ENCODE results near the gene MAPK11.
A peak's percentile ranks its signal among the peaks of the same experiment; 100 is the strongest.

The MAPK11 gene

DNA sequence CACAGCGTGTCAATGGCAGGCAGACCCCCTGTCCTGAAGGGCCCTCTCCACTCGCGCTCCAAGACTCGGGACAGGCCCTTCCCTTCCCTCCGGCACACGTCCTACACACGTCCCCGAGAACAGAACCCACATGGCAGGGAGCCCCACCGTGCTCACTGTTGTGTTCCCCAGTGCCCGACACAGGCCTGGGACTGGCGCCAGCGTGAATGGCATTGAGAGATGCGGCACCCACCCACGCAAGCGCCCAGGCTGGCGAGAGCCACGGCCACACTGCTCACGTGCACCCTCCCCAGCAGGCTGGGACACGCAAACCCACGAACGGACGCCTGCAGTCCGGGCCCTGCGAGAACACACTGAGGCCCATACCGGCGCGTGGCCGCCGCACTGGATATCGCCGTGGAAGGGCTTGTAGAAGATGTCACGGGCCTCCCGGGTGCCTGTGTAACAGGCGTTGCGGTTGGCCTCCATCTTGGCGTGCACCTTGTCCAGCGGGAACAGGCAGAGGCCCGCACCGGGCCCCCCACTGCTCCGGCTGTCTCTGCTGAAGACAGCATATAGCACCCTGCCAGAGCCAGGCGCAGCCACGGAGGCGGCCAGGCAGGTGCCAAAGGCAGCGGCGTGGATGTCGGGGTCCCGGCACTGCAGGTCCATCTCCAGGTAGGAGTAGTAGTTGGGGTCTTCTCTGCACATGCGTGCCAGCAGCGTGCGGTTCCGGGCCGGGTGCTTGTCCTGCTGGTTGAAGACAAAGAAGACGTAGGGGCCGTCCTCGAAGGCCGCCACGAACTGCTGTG, 19.2 kb upstream of the MAPK11 start:
- no peak overlapping the region for H3K27ac ChIP-seq (ENCODE audit: low read depth, low read length)
- peaks cover 19% of the 10 kb centered on the region for H3K4me1 ChIP-seq (ENCODE audit: insufficient read depth, low read length)

DNA sequence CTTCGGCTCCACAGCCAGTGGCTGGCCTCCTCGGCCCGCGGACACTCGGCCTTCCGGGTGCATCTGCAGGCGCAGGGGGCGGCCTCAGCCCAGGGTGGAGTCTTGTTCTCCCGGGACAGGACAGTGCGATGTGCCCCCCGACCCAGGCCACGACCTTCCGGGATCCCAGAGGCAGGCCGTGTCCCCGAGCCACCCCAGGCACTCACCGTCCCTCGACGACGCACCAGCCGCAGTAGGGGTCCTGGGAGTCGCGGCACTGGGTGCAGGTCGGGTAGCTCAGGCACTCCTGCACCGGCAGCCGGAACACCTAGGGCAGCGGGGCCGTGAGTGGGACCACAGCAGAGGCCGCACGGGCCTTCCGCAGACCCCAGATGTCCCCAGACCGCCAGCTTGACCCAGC, 17.6 kb upstream of the MAPK11 start:
- Histone ChIP-seq H3K36me3 (ENCODE audit: insufficient read depth, low read length) (peaks cover 54% of the 10 kb centered on the region), H3K4me3 (ENCODE audit: low read depth in 1 of 2, low read length in 2 of 2) (no peak overlapping the region), H3K27me3 (ENCODE audit: control insufficient read depth in 1 of 2, insufficient read depth in 2 of 2, low read length in 2 of 2) (no peaks in the 10 kb centered on the region), H3K4me1 (ENCODE audit: insufficient read depth, low read length) (peaks cover 6% of the 10 kb centered on the region), H3K9ac (ENCODE audit: low read length) (no peak overlapping the region), H3K27ac (ENCODE audit: low read depth, low read length) (no peak overlapping the region), H3K9me3 (ENCODE audit: low read length) (no peaks in the 10 kb centered on the region)

More for the DNA sequence above, 19.2 kb upstream of the MAPK11 start:
- Histone ChIP-seq H3K4me3 (ENCODE audit: low read depth in 1 of 2, low read length in 2 of 2) (no peak overlapping the region), H3K27me3 (ENCODE audit: control insufficient read depth in 1 of 2, insufficient read depth in 2 of 2, low read length in 2 of 2) (no peaks in the 10 kb centered on the region), H3K36me3 (ENCODE audit: insufficient read depth, low read length) (peaks cover 51% of the 10 kb centered on the region), H3K9me3 (ENCODE audit: low read length) (no peaks in the 10 kb centered on the region), H3K9ac (ENCODE audit: low read length) (no peak overlapping the region)

DNA sequence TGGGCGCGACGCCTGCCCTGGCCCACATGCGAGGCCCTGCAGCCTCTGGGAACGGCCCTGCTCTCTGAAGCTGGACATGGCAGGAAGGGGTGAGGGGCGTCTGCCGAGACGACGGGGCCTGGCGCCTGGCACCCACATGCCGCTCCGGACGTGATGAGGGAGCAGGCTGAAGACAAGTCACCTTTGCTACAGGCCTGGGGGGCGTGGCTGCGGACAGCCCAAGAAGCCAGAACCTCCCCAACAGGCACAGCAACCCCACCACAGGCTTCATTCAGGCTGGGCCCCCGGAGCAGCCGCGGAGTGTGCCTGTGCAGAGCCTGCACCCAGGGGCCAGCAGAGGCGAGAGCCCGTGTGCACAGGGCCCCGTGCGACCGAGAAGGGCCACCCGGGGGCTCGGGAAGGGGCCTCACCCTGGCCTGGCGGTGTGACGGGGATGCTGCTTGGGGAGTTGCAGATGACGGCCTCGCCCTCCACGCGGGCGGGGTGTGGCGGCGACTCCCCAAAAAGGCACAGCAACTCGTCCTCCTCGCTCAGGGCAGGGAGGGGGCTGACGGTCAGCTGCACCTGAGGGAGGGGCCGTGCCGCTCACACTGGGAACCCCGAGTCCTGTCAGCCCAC, 16.6 kb upstream of the MAPK11 start:
- Histone ChIP-seq H3K36me3 (ENCODE audit: insufficient read depth, low read length) (peaks cover 56% of the 10 kb centered on the region), H3K4me3 (ENCODE audit: low read depth in 1 of 2, low read length in 2 of 2) (no peak overlapping the region), H3K9ac (ENCODE audit: low read length) (no peak overlapping the region), H3K27ac (ENCODE audit: low read depth, low read length) (no peak overlapping the region), H3K27me3 (ENCODE audit: control insufficient read depth in 1 of 2, insufficient read depth in 2 of 2, low read length in 2 of 2) (no peaks in the 10 kb centered on the region), H3K4me1 (ENCODE audit: insufficient read depth, low read length) (no peaks in the 10 kb centered on the region), H3K9me3 (ENCODE audit: low read length) (no peaks in the 10 kb centered on the region)

DNA sequence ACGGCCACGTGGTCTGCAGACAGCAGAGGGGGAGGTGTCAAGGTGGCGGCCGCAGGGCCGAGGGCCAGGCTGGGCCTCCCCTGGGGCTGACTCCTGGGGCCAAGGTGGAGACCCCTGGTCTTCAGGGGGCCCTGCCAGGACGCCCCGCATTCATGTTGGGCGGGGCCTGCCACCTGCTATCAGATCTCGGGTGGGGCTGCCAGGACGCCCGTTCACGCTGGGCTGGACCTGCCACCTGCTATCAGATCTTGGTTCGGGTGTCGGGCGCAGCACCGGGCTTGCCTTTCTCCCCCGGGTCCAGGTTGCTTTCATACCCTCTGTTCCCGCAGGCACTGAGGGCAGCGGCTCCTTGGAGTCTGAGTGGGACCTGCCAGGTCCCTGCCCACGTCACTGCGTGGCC, 16.1 kb upstream of the MAPK11 start:
- no peaks in the 10 kb centered on the region for H3K9me3 ChIP-seq (ENCODE audit: low read length)
- H3K4me1 ChIP-seq (ENCODE audit: insufficient read depth, low read length), result no peaks in the 10 kb centered on the region
- H3K4me3 ChIP-seq (ENCODE audit: low read depth in 1 of 2, low read length in 2 of 2), result no peak overlapping the region
- H3K27ac ChIP-seq (ENCODE audit: low read depth, low read length), result no peak overlapping the region
- no peak overlapping the region for H3K9ac ChIP-seq (ENCODE audit: low read length)
- H3K36me3 ChIP-seq (ENCODE audit: insufficient read depth, low read length), result peaks cover 56% of the 10 kb centered on the region
- no peaks in the 10 kb centered on the region for H3K27me3 ChIP-seq (ENCODE audit: control insufficient read depth in 1 of 2, insufficient read depth in 2 of 2, low read length in 2 of 2)

DNA sequence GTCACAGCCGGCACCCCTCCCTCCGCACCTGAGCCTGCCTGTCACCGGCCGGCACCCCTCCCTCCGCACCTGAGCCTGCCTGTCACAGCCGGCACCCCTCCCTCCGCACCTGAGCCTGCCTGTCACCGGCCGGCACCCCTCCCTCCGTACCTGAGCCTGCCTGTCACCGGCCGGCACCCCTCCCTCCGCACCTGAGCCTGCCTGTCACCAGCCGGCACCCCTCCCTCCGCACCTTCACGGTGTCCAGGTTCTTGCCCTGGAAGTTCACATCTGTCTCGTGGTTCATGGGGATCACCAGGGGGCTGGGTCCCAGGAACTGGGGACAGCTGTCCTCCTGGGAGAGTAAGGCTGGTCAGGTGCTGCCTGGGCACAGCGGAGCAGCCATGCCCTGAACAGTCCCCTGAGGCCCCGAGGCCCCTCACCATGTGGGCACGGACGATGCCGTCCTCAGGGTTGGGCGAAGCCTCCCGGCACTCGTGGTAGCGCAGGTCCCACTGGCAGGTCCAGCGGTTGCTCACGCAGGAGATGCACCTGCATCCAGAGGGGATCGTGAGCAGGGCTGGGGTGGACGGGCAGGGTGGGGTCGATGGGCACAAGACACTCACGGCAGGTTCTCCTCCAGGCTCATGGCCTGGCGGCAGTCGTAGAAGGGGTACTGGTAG, 15.5 kb upstream of the MAPK11 start:
- peaks cover 60% of the 10 kb centered on the region for H3K36me3 ChIP-seq (ENCODE audit: insufficient read depth, low read length)
- no peaks in the 10 kb centered on the region for H3K9me3 ChIP-seq (ENCODE audit: low read length)
- no peak overlapping the region for H3K9ac ChIP-seq (ENCODE audit: low read length)
- no peaks in the 10 kb centered on the region for H3K4me1 ChIP-seq (ENCODE audit: insufficient read depth, low read length)
- no peaks in the 10 kb centered on the region for H3K27me3 ChIP-seq (ENCODE audit: control insufficient read depth in 1 of 2, insufficient read depth in 2 of 2, low read length in 2 of 2)
- no peak overlapping the region for H3K4me3 ChIP-seq (ENCODE audit: low read depth in 1 of 2, low read length in 2 of 2)
- no peak overlapping the region for H3K27ac ChIP-seq (ENCODE audit: low read depth, low read length)

DNA sequence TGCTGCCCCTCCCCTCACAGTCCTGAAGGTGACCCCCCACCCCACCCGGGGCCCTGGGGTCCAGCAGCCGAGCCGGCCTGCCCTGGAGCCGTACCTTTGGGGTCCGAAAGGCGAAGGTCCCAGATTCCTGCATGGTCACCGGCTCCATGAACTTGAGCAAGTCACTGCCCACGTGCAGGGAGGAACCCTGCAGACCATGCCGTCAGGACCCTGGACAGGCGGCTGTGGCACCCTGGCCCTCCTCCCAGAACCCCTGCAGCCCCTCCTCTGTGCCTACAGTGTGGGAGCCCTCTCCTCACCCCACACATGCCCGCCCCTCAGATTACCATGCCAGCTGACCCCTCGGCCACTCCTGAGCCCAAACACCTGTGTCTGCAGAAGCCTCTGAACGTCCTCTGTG, 14.3 kb upstream of the MAPK11 start:
- Histone ChIP-seq H3K4me3 (ENCODE audit: low read depth in 1 of 2, low read length in 2 of 2) (no peak overlapping the region), H3K9ac (ENCODE audit: low read length) (no peak overlapping the region), H3K9me3 (ENCODE audit: low read length) (no peaks in the 10 kb centered on the region), H3K36me3 (ENCODE audit: insufficient read depth, low read length) (peaks cover 61% of the 10 kb centered on the region), H3K27ac (ENCODE audit: low read depth, low read length) (no peak overlapping the region), H3K4me1 (ENCODE audit: insufficient read depth, low read length) (no peaks in the 10 kb centered on the region), H3K27me3 (ENCODE audit: control insufficient read depth in 1 of 2, insufficient read depth in 2 of 2, low read length in 2 of 2) (no peaks in the 10 kb centered on the region)

DNA sequence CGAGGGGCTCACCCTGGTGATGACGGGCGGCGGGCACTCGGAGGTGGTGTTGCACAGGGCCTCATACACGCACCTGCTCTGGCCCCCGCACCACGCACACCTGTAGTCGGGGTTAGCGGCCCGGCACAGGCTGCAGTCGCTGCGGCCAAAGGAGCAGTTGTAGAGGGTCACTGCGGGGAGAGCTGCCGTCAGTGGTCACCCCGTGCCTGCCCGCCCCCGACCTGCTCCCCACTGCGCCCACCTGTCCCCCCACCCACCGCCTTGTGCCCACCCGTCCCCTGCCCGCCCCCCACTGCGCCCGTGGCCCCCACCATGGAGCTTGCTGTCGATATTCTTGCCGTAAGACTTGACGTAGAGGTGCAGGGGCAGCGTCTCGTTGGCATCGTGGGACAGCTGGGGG, 13.6 kb upstream of the MAPK11 start:
- Histone ChIP-seq H3K4me3 (ENCODE audit: low read depth in 1 of 2, low read length in 2 of 2) (no peak overlapping the region), H3K27me3 (ENCODE audit: control insufficient read depth in 1 of 2, insufficient read depth in 2 of 2, low read length in 2 of 2) (no peaks in the 10 kb centered on the region), H3K4me1 (ENCODE audit: insufficient read depth, low read length) (no peaks in the 10 kb centered on the region), H3K9ac (ENCODE audit: low read length) (no peak overlapping the region), H3K27ac (ENCODE audit: low read depth, low read length) (no peak overlapping the region), H3K9me3 (ENCODE audit: low read length) (no peaks in the 10 kb centered on the region), H3K36me3 (ENCODE audit: insufficient read depth, low read length) (peaks cover 61% of the 10 kb centered on the region)

DNA sequence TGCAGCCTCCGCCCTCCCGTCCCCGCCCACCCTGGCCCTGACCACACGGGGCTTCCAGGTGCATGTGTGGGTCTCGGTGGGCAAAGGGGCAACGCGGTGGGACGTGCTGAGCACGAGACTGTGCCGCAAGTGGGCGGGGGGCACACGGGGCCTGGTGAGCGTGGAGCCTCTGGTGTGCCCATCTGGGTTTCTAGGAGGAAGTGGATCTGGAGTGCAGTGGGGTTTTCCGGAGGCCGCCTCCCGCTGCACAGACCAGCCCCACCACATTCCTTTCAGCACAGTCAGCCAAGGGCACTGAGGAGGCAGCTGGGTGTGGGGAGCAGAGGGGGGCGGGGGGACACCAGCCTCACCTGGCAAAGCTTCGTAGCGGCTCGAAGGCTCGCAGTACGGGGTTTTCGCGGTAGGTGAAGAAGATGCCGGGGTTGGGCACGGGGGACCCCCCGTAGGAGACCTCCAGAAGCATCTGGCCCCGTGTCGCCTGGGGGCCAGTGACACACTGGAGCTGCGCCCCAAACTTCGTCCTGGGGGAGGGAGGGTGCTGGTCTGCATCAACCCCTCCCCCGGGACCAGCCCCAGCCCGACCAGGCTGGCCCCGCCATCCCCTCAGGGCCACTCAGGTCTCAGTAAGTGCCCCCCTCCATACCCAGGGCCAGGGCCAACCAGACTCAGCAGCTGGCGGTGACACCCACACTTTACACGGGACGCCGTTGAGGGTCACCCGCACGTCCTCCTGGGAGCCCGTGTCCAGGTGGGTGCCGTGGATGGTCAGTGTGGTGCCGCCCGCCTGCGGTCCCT, 12.4 kb upstream of the MAPK11 start:
- no peaks in the 10 kb centered on the region for H3K9me3 ChIP-seq (ENCODE audit: low read length)
- H3K36me3 ChIP-seq (ENCODE audit: insufficient read depth, low read length), result peaks cover 64% of the 10 kb centered on the region
- peak overlapping the region; percentile 49 for H3K27ac ChIP-seq (ENCODE audit: low read depth, low read length)
- H3K27me3 ChIP-seq (ENCODE audit: control insufficient read depth in 1 of 2, insufficient read depth in 2 of 2, low read length in 2 of 2), result no peaks in the 10 kb centered on the region
- H3K9ac ChIP-seq (ENCODE audit: low read length), result no peak overlapping the region
- no peaks in the 10 kb centered on the region for H3K4me1 ChIP-seq (ENCODE audit: insufficient read depth, low read length)
- H3K4me3 ChIP-seq (ENCODE audit: low read depth in 1 of 2, low read length in 2 of 2), result no peak overlapping the region

DNA sequence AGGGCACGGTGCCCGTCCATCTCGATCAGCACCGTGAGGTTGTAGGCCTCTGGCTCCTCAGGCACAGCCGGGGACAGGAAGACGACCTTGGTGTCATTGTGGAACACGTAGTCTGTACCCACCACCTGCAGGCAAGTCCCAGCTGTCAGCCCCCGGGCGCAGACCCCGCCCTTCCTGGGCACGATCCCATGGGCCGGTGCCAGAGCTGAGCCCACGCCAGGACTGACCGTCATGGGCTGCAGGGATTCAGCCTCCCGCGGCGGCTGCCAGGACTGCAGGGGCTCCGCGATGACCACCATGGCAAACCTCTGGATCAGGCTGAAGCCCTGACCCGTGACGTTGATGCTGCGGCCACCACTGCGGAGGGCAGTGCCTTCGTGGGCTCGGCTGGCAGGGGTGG, 11.8 kb upstream of the MAPK11 start:
- Histone ChIP-seq H3K27ac (ENCODE audit: low read depth, low read length) (no peak overlapping the region), H3K9ac (ENCODE audit: low read length) (no peak overlapping the region), H3K4me1 (ENCODE audit: insufficient read depth, low read length) (no peaks in the 10 kb centered on the region), H3K27me3 (ENCODE audit: control insufficient read depth in 1 of 2, insufficient read depth in 2 of 2, low read length in 2 of 2) (no peaks in the 10 kb centered on the region), H3K9me3 (ENCODE audit: low read length) (no peaks in the 10 kb centered on the region), H3K4me3 (ENCODE audit: low read depth in 1 of 2, low read length in 2 of 2) (no peak overlapping the region), H3K36me3 (ENCODE audit: insufficient read depth, low read length) (peaks cover 61% of the 10 kb centered on the region)

DNA sequence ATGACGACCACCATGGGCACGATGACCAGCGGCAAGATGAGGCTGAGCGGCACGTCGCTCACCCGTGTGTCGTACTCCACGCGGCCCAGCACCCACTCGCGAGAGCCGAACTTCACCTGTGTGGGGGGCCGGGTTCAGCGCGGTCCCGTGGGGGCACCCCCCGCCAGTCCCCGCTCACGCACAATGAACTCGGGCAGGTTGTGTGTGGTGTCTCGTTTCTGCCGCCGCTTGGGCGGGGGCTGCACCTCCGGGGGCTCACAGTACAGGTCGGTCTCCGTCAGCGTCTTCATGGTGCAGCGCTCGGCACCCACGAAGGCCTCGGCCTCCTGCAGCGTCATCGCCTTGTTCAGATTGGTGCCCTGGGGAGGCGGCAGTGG, 11.2 kb upstream of the MAPK11 start:
- H3K4me1 ChIP-seq (ENCODE audit: insufficient read depth, low read length), result no peaks in the 10 kb centered on the region
- H3K27ac ChIP-seq (ENCODE audit: low read depth, low read length), result no peak overlapping the region
- H3K36me3 ChIP-seq (ENCODE audit: insufficient read depth, low read length), result peaks cover 60% of the 10 kb centered on the region
- H3K27me3 ChIP-seq (ENCODE audit: control insufficient read depth in 1 of 2, insufficient read depth in 2 of 2, low read length in 2 of 2), result no peaks in the 10 kb centered on the region
- H3K9ac ChIP-seq (ENCODE audit: low read length), result no peak overlapping the region
- no peaks in the 10 kb centered on the region for H3K9me3 ChIP-seq (ENCODE audit: low read length)
- H3K4me3 ChIP-seq (ENCODE audit: low read depth in 1 of 2, low read length in 2 of 2), result no peak overlapping the region

DNA sequence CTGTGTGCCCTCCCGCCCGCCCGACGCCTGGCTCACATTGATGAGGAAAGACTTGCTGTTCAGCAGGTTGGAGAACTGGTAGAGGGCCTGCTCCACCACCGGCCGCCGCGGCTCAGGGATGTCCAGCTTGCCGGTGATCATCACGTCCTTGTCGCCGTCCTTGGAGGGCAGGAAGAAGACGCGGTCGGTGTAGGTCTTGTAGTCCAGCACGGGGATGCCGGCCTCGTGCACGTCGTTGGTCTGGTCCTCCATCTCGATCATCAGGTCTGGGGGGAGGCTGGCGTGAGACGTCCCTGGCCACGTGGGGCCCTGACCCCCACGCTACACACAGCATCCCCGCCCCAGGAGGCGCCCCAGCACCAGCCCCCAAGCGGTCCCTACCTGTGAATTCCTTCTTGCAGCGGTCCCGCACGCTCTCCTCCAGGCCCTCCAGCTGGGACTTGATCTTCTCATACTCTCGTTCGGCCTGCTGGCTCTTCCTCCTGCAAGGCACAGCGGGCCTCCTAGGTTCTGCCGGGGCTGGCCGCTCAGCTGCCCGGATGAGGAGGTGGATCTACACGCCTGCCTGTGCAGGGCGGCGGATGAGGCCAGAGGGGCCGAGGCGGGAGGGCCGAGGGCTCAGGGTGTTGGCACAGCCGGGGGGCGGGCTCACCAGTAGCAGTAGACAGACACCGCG, 10.7 kb upstream of the MAPK11 start:
- Histone ChIP-seq H3K36me3 (ENCODE audit: insufficient read depth, low read length) (peaks cover 58% of the 10 kb centered on the region), H3K9ac (ENCODE audit: low read length) (no peak overlapping the region), H3K9me3 (ENCODE audit: low read length) (no peaks in the 10 kb centered on the region), H3K27ac (ENCODE audit: low read depth, low read length) (no peak overlapping the region), H3K4me1 (ENCODE audit: insufficient read depth, low read length) (no peaks in the 10 kb centered on the region), H3K4me3 (ENCODE audit: low read depth in 1 of 2, low read length in 2 of 2) (no peak overlapping the region), H3K27me3 (ENCODE audit: control insufficient read depth in 1 of 2, insufficient read depth in 2 of 2, low read length in 2 of 2) (no peaks in the 10 kb centered on the region)

Measured in muscle layer of colon (tissue), 2 donors.